ENCODE measurements around the gene PPP1R26. TPM values are rescaled to one million over a fixed set of nuclear protein-coding genes. Genes with fewer than 3 reads are reported as not detected.

Gene PPP1R26
- polyA plus RNA-seq, 6 donors from 2014 or later: 0.27 to 0.47 (median 0.37) TPM; not detected in 3

DNA sequence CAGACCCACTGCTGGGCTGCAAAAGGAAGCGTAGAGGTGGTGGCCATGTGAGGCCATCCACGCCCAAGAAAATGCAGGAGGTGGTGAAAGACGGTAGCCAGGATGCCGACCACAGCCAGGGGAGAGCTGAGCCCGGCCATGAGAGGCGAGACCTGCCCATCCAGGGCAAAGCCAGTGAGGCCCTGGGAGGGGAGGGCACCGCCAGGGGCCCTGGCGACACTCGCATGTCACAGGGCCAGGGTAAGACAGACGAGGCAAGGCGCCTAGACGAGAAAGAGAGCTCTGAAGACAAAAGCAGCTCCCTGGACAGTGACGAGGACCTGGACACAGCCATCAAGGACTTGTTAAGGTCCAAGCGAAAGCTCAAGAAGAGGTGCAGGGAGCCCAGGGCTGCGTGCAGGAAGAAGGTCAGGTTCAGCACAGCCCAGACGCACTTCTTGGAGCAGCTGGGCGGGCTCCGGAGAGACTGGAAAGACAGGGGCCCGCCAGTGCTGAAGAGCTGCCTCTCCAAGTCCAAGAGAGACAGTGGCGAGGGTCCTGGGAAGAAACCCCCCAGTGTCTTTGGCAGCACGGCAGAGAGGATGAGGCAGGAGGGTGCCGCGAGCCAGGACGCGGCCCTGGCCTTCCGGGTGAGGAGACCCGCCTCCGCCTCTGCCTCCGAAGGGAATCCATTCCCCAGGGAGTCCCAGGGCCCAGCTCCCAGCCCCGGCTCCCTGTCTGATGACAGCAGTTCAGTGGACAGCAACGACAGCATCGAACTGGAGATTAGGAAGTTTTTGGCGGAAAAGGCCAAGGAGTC, 6.9 kb downstream of the PPP1R26 start:
- H3K4me1 Mint-ChIP-seq: no peaks in the 10 kb centered on the region
- no peak for DNase-seq
- H3K9me3 Mint-ChIP-seq: no peaks in the 10 kb centered on the region
- H3K36me3 Mint-ChIP-seq: peaks cover 0 to 5% of the 10 kb centered on the region in 2 donors
- no peak overlapping the region for H3K4me3 Mint-ChIP-seq
- no peak for ATAC-seq (ENCODE audit: low read depth in 2 of 2)
- H3K27ac Mint-ChIP-seq: no peak overlapping the region
- peaks cover 0 to 20% (median 4%) of the 10 kb centered on the region in 3 donors for H3K27me3 Mint-ChIP-seq

- Mint-ChIP-seq H3K4me3 (no peak overlapping the region), H3K27me3 (peaks cover 0 to 14% (median 0%) of the 10 kb centered on the region in 3 donors), H3K36me3 (peaks cover 0 to 5% of the 10 kb centered on the region in 2 donors), H3K4me1 (no peaks in the 10 kb centered on the region), H3K27ac (no peak overlapping the region), H3K9me3 (no peaks in the 10 kb centered on the region)
- ATAC-seq (ENCODE audit: low read depth in 2 of 2) (no peak), DNase-seq (no peak)
Measured at GRCh38 chr9:135487281-135488012, 7.9 kb downstream of the PPP1R26 start.

- H3K27ac Mint-ChIP-seq: no peak overlapping the region
- H3K36me3 Mint-ChIP-seq: peaks cover 0 to 5% of the 10 kb centered on the region in 2 donors
- H3K9me3 Mint-ChIP-seq: no peaks in the 10 kb centered on the region
- H3K4me1 Mint-ChIP-seq: no peaks in the 10 kb centered on the region
- DNase-seq (no peak), ATAC-seq (ENCODE audit: low read depth in 2 of 2) (no peak)
- H3K4me3 Mint-ChIP-seq: no peak overlapping the region
- peaks cover 0 to 11% (median 0%) of the 10 kb centered on the region in 3 donors for H3K27me3 Mint-ChIP-seq
Measured at GRCh38 chr9:135488013-135488330, 8.4 kb downstream of the PPP1R26 start.

DNA sequence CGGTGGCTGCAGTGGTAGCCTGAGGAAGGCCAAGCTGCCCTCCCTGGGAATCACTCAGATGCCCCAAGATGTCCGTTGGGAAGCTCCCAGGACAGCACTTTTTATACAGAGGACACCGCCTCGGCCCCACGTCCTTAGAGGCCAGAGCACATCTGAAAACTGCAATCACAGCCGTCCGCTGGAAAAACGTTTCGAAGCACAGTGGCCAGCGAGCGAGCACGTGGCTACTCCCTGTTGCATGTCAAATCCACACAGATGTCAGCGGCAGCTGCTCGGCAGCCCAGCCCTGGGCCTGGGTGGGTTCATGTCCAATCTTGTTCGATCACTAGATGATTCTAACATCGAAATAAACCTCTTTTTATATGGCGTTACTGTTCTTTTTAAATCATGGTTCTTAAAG, 8.9 kb downstream of the PPP1R26 start:
- Mint-ChIP-seq H3K27me3 (peaks cover 0 to 11% (median 0%) of the 10 kb centered on the region in 3 donors), H3K27ac (no peak overlapping the region), H3K36me3 (peaks cover 0 to 5% of the 10 kb centered on the region in 2 donors), H3K4me1 (no peaks in the 10 kb centered on the region), H3K4me3 (no peak overlapping the region), H3K9me3 (no peaks in the 10 kb centered on the region)
- DNase-seq: no peak
- ATAC-seq (ENCODE audit: low read depth in 2 of 2): no peak

- DNase-seq: no peak
- Mint-ChIP-seq H3K27me3 (peaks cover 0 to 11% (median 0%) of the 10 kb centered on the region in 3 donors), H3K36me3 (peaks cover 0 to 5% of the 10 kb centered on the region in 2 donors), H3K9me3 (no peaks in the 10 kb centered on the region), H3K4me1 (no peaks in the 10 kb centered on the region), H3K4me3 (no peak overlapping the region), H3K27ac (no peak overlapping the region)
- no peak for ATAC-seq (ENCODE audit: low read depth in 2 of 2)
Measured at GRCh38 chr9:135489188-135489906, 9.8 kb downstream of the PPP1R26 start.

DNA sequence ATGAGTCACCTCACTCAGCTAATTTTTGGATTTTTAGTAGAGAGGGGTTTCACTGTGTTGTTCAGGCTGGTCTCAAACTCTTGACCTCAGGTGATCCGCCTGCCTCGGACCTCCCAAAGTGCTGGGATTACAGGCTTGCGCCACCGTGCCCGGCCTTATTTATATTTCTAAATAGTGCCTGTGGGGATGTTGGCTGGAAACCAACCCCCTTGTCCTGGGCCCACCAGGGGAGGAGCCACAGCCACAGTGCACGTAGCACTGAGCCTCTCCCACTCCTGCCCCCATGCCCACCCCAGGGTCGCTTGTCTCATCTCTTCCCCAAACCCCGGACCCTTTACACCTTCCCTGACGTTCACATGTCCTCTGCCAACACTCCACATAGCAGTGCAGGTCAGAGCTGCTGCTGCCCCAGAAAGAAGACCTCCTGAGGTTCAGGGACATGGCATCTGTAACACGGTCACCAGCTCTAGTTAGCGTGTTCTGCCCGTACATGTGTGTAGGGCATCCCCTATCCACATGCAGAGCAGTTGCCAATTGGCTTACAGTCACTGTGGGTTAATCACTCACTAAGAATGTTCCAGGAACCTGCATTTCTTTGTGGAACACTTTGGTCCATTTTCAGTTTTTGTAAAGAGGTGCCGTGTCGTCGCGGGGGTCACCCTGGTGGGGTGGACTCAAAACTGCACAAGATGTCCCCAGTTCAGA, 10.7 kb downstream of the PPP1R26 start:
- H3K4me1 Mint-ChIP-seq: no peaks in the 10 kb centered on the region
- H3K9me3 Mint-ChIP-seq: no peaks in the 10 kb centered on the region
- H3K36me3 Mint-ChIP-seq: peaks cover 0 to 1% of the 10 kb centered on the region in 2 donors

DNA sequence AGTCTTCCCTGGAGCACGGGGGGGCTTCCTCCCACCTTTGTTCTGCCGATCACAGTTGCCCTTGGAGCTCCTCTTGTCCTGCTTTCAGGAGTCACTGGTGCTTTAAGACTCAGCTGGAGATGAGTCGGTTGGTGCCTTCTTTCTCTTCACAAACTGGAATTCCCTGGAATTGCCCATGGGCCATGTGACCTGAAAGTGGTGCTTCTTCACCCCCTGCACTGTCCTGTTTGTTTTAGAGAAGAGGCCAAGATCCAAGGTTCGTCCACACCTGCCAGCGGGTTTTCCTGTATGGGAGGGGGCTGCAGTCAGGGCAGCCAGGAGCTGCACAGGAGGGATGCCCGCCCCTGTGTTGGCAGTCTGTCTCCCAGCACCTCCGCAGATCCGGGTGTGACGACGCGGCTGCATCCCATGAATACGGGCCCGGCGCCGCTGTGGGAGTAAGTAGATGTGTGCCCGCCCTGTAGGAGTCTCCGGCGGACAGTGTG, 11.4 kb downstream of the PPP1R26 start:
- Mint-ChIP-seq H3K4me1 (no peaks in the 10 kb centered on the region), H3K27ac (no peak overlapping the region), H3K36me3 (no peaks in the 10 kb centered on the region), H3K4me3 (no peak overlapping the region), H3K9me3 (no peaks in the 10 kb centered on the region), H3K27me3 (peaks cover 0 to 8% (median 0%) of the 10 kb centered on the region in 3 donors)
- ATAC-seq (ENCODE audit: low read depth in 2 of 2) (no peak), DNase-seq (no peak)

More for the DNA sequence above, 10.7 kb downstream of the PPP1R26 start:
- Mint-ChIP-seq H3K4me3 (no peak overlapping the region), H3K27me3 (peaks cover 0 to 9% (median 0%) of the 10 kb centered on the region in 3 donors), H3K27ac (no peak overlapping the region)
- DNase-seq: no peak
- no peak for ATAC-seq (ENCODE audit: low read depth in 2 of 2)

DNA sequence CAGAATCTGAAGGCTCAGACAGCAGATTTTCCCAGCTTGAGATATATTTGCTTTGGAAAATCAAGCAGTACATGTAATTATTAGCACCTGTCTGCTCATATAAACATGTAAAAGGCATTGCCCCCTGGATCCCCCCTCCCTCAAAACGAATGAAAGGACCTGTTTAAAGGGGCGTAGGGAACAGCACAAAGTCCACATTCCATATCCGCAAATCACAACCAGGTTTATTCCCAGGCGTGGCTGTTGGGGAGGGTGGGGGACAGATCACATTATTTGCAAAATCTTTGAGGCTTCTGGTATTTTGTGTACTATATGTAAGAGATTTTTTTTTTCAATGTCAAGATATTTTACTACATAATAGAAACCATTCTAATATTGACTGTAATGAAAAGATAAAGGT, 12.2 kb downstream of the PPP1R26 start:
- Mint-ChIP-seq H3K27ac (no peak overlapping the region), H3K4me3 (no peak overlapping the region), H3K27me3 (peaks cover 0 to 8% (median 0%) of the 10 kb centered on the region in 3 donors), H3K4me1 (no peaks in the 10 kb centered on the region), H3K9me3 (no peaks in the 10 kb centered on the region), H3K36me3 (no peaks in the 10 kb centered on the region)
- DNase-seq (no peak), ATAC-seq (ENCODE audit: low read depth in 2 of 2) (no peak)

DNA sequence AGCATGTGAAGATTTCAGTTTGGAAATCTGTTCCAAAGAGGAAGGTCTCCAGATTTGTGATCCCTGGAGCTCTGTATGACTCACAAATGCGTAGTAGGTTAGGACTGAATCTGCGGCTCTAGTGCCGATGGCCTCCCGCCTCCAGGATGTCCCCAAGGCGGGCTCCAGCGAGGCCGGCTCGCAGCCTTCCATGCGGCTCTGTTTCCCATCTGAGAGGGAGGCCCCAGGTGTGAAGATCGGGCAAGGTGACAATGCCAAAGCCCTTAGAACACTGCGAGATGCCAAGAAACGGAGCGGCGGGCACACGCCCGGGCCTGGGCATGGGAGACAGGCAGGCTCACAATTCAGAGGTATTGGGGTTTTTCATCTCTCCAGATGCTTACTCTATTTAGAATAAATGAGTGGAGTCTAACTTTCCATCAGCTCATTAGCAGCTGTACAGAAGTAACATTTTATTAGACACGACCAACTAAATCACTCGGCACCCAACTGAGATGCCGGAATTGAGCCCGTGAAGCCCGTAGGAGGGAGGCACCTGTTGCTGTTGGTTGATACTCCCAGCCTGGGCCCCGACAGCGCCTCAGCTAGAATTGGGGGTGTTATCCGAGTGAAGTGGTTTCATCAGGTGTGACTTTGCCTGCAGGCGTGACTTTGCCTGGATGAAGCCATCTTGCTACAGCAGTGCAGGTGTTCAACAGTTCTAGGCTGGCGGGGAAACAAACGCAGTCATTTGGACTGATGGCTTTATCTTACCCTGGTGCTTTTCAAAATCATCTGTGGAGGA, 13.5 kb downstream of the PPP1R26 start:
- Mint-ChIP-seq H3K27ac (no peak overlapping the region), H3K36me3 (no peaks in the 10 kb centered on the region), H3K4me1 (no peaks in the 10 kb centered on the region), H3K4me3 (no peak overlapping the region), H3K27me3 (peaks cover 0 to 13% (median 0%) of the 10 kb centered on the region in 3 donors), H3K9me3 (no peaks in the 10 kb centered on the region)
- ATAC-seq (ENCODE audit: low read depth in 2 of 2): no peak
- DNase-seq: no peak

GRCh38 chr9:135494791-135495559, 15.4 kb downstream of the PPP1R26 start:
- Mint-ChIP-seq H3K36me3 (no peaks in the 10 kb centered on the region), H3K4me1 (peaks cover 3 to 8% (median 7%) of the 10 kb centered on the region in 3 donors), H3K27me3 (peaks cover 0 to 19% (median 0%) of the 10 kb centered on the region in 3 donors), H3K9me3 (no peaks in the 10 kb centered on the region), H3K4me3 (peak overlapping the region in 1 of 8 donors; percentile 10), H3K27ac (no peak overlapping the region)
- ATAC-seq (ENCODE audit: low read depth in 2 of 2) (no peak), DNase-seq (no peak)

DNA sequence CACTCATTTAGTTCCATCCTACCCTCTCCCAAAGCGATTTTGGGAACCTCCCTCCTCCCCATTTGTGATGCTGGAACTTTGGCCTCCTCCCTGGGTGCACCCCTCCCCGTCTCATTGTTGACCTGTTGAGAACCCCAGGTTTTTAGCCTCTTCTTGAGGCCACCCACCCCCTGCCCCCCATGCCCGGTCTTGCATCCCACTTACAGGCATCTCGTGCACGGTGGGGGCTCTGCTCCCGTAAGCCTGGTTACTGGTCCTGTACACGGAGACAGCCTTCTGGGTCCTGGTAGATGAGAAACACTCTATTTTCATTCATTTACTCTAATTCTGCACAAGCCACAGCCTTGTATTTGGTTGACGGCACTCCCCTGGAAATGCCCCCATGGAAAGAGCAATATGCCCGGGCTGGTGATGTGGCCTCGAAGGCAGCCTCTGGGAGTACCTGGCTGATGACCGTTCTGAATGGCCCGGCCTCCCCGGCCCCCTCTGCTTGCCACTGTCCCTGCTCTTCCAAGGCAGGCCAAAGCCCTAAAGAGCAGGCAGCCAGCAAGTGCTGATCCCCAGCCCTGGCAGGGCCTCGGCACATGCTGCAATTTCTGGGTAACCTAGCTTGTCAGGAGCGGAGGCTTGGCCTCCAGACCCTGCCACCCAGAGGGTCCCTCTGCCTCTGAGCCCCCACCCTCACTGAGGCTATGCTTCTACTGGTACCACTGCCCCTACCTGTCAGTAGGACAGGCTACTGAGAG, 19.0 kb downstream of the PPP1R26 start:
- ATAC-seq (ENCODE audit: low read depth in 2 of 2) (no peak), DNase-seq (no peak)
- Mint-ChIP-seq H3K4me3 (peak overlapping the region in 5 of 8 donors; percentile 84 to 97 (median 93)), H3K27me3 (peaks cover 0 to 19% (median 0%) of the 10 kb centered on the region in 3 donors), H3K4me1 (peaks cover 15 to 37% (median 22%) of the 10 kb centered on the region in 3 donors), H3K27ac (peak overlapping the region in 1 of 6 donors; percentile 64), H3K9me3 (no peaks in the 10 kb centered on the region), H3K36me3 (no peaks in the 10 kb centered on the region)

Data from naive B cell (primary cell).